Measurements from ENCODE around the gene CDH8.
"Not testable (repeated sequence)": the region's sequence is repeated elsewhere in the genome, so short reads cannot be mapped to it uniquely, and the experiment has no call there.

The CDH8 gene

GRCh38 chr16:61862221-61863155, 173.8 kb downstream of the CDH8 start:
- no peak for DNase-seq (ENCODE audit: low read depth)

DNA sequence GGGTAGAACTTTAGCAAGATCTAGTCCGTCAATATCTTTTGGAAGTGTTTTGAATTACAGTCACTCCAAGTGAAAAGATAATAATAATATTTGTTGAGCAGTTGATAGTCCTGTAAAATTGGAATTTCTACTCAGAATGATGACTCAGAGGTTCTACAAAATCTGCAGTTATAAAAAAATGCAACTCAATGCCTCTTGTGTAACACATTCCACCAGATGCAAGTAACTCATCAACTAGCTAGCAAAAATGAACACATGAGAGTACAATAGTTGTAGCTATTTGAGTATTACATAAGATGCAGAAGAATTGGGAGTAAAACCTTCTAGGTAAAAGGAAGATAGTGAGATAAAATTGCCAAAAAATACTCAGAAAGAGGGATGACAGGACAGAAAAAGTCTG, 177.2 kb downstream of the CDH8 start:
- DNase-seq (ENCODE audit: low read depth), result no peak

GRCh38 chr16:61842666-61843065, 193.6 kb downstream of the CDH8 start:
- DNase-seq (ENCODE audit: low read depth), result no peak

DNA sequence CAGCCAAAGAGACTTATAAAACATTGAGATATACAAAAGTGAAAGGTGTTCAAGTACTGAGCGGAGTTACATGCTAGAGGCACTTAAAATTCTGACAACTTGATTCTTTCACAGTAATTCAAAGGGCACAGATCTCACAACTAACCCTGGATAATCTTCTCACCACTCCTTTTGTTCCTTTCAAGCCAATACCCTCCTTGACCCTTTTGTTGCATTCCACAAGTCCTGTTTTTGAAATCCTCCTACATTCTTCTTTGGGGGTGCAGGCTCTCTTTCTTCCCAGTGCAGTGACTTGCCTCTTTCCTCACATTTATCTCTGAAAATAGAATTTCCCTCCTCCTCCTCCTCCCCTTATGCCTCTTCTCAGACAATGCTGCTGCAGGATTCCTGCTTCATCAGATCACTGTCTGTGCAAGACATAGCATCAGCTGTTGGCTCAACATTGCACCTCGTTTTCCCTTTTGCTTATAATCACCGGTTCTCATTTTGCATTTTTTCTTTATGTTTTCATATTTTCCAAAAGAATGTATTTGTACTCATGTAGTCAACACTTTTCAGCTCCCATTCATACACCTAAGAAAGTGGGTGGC, 199.3 kb downstream of the CDH8 start:
- no peak for DNase-seq (ENCODE audit: low read depth)

GRCh38 chr16:61834082-61834481, 202.2 kb downstream of the CDH8 start:
- no peak for DNase-seq (ENCODE audit: low read depth)

DNA sequence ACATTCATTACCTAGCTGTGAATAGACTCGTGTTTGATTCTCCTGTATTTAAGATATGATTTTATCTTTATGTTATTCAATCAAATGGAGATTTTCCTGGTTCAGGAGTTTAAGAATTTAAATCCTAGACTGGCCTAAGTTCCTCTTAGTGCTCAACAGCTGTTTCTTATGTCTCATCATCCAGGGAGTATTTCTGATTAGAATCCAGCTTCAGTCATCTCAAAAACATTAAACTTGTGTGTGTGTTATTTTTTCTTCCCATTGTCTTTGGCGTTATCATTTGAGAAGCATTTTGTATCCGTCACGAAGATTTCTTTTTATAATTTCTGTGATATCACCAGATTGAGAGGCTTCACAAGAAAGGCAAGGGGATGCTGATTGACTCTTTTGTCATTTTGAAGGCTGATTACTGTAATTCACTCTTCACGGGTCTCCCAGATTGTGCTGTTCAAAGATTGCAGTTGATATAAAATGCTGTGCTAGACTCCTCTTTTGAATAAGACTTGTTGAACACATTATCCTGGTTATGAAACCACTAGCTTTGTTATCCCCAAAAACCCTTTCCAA, 204.8 kb downstream of the CDH8 start:
- no peak for DNase-seq (ENCODE audit: low read depth)

- DNase-seq (ENCODE audit: low read depth), result no peak
Measured at GRCh38 chr16:61829631-61830030, 206.6 kb downstream of the CDH8 start.

- no peak for DNase-seq (ENCODE audit: low read depth)
Measured at GRCh38 chr16:61823326-61823725, 212.9 kb downstream of the CDH8 start.

- DNase-seq (ENCODE audit: low read depth), result no peak
Measured at GRCh38 chr16:61820820-61821219, 215.4 kb downstream of the CDH8 start.

GRCh38 chr16:61820398-61820797, 215.8 kb downstream of the CDH8 start:
- DNase-seq (ENCODE audit: low read depth), result no peak

DNA sequence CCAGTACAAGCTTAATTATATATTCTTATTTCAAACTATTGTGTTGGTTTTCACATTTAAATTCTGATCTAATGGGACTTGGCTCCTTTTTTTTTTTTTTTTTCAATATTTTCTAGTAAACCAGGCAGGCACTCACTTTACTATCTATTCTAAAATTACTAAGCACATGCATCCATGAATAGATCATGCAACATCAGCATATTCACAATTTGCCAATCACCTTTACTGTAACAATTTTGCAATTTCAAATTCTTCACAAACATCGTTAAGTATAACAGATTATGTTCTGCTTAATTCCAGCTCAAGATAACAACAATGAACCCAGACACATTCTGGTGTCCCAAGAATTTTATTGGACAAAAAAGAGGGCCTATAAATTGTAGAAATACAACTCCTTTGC, 217.4 kb downstream of the CDH8 start:
- no peak for DNase-seq (ENCODE audit: low read depth)

GRCh38 chr16:61817583-61818278, 218.5 kb downstream of the CDH8 start:
- DNase-seq (ENCODE audit: low read depth), result no peak

DNA sequence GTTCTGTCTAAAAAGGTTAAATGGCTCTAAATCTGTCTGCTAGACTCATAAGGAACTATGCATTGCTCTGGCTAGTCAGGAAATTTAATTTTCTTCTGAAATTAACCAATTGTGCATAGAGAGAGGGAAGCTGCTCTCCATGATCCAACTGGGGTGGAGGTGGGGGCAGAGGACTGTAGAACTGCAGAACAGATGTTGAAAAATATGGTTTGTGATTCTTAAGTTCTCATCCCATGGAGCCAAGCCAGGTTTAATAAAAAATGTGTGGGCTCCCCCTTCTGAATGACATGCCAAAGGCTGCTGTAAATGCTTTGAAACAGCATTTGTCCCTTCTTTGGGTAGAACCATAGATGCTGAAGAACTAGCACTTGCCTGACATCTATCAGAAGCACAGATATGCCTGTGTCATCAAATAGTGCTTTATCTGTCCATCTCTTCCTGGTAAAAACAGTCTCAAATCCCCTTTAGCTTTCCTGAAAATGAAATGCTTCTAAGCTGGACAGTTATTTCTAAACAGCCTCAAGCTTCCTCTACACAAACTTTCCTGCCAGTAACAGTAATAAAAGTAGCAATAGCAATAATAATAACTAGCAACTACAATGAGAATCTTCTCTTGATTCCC, 221.4 kb downstream of the CDH8 start:
- DNase-seq (ENCODE audit: low read depth), result no peak

- no peak for DNase-seq (ENCODE audit: low read depth)
Measured at GRCh38 chr16:61813339-61813738, 222.9 kb downstream of the CDH8 start.

DNA sequence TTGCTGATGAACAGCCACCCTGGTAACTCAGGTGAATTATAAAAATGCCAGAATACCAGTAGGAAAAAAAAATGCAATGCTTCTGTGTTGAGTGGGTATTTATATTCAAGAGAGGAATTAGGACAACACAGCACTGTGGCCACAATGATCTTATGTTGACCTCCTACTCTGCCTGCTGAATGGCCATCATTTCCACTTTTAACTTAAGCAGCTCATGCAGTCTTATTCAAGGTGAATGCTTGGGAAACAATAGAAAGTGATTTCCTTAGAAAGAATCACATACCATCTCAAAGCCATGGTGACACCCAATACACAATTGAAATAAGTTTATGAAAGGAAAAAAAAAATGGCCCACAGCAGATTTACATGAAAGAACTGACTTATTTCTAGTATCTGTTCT, 224.0 kb downstream of the CDH8 start:
- DNase-seq (ENCODE audit: low read depth), result no peak

DNA sequence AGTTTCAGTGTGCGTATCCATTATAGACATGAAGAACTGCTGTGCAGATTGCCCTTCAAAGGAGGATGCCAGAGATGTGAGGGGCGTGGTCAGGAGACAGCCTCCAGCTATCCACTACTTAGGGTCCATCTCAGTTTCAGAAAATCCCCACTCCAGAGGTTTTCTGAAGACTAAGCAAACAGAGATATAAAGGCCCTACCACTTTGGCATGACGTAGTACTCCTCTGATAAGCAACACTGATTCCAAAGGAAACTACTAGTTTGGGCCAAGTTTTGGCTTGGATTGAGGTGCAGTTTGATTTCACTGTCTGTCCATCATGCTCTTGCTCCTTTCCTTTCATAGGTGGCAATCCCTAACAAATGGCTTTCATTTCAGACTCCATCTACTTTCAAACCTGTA, 228.7 kb downstream of the CDH8 start:
- DNase-seq (ENCODE audit: low read depth), result no peak

- not testable (repeated sequence) for DNase-seq (ENCODE audit: low read depth)
Measured at GRCh38 chr16:61801217-61801616, 235.0 kb downstream of the CDH8 start.

GRCh38 chr16:61798741-61799140, 237.5 kb downstream of the CDH8 start:
- DNase-seq (ENCODE audit: low read depth), result no peak

- no peak for DNase-seq (ENCODE audit: low read depth)
Measured at GRCh38 chr16:61797961-61798507, 238.2 kb downstream of the CDH8 start.

- DNase-seq (ENCODE audit: low read depth), result no peak
Measured at GRCh38 chr16:61797296-61797795, 238.9 kb downstream of the CDH8 start.

DNA sequence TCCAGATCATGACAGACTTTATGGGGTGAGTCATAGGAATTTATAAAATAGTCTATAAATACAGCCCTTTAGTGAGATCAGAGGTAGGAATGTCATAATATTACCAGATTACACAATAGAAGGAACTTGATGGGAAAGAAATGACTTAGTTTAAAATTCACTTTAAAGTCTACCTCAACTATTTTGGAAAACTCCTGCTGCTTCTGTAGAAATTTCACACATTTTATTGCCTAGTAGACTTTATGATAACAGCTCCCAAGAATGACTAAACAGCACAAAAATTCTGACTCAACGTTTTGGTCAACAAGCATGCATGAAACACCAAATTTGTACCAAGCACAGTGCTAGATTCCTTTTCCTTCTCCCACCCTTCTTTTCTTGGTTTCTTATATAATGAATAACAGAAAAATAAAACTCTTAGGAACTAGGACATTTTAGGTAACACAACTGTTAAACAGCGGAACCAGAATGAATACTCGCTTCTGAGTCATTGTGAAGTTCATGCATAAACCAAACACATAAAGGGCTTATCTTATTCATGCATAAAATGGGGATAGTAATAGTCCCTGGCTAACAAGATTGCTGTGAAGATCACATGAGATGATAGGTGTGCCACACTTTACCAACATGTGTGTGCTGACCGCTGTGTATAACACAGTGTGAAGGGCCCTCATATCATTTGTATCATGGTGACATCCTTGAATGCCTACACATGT, 243.9 kb downstream of the CDH8 start:
- no peak for DNase-seq (ENCODE audit: low read depth)

All from stimulated activated CD4-positive, alpha-beta T cell treated with anti-CD3 and anti-CD28 coated beads, Interleukin-2, amount 100 ng/mL, for 4 hours (primary cell).